NB4 (cell line): ENCODE data around the gene GABRR3.

Source experiments
- DNase-seq: peaks from one replicate; pipeline ENCODE4 v3.0.0; 2010; ENCODE audit warnings: low read depth
- H3K4me3 ChIP-seq: one replicate; pipeline ENCODE4 v1.5.1; 2011; ENCODE audit warnings: mild to moderate bottlenecking, low read depth, low read length, moderate library complexity
- CTCF ChIP-seq: IDR thresholded peaks from one replicate; pipeline ENCODE4 v1.5.1; 2012; ENCODE audit warnings: low read depth, low read length
- MAX ChIP-seq: IDR thresholded peaks from 2 replicates; pipeline ENCODE4 v1.6.1; 2011; ENCODE audit warnings: low read depth, low read length
- MYC ChIP-seq: IDR thresholded peaks from 2 replicates; pipeline ENCODE4 v1.6.1; 2011; ENCODE audit warnings: low read depth, low read length
- POLR2A ChIP-seq: IDR thresholded peaks from 2 replicates; pipeline ENCODE4 v1.6.1; 2011; ENCODE audit warnings: mild to moderate bottlenecking; ENCODE audit not compliant: insufficient read length; ENCODE audit errors: extremely low read depth

GABRR3 gene

GRCh38 chr3:97991293-97991682, 43.8 kb downstream of the GABRR3 start:
- H3K4me3 ChIP-seq, result no peak overlapping the region
- no peak for DNase-seq
- TF ChIP-seq MYC (no peak), POLR2A (no peak), CTCF (no peak), MAX (no peak)

GRCh38 chr3:97990624-97991292, 44.4 kb downstream of the GABRR3 start:
- TF ChIP-seq POLR2A (no peak), MAX (no peak)
- no peak overlapping the region for H3K4me3 ChIP-seq
- DNase-seq, result no peak

- no peak overlapping the region for H3K4me3 ChIP-seq
- no peak for DNase-seq
- TF ChIP-seq POLR2A (no peak), CTCF (no peak), MAX (no peak), MYC (no peak)
Observed at GRCh38 chr3:97988784-97989568, 46.1 kb downstream of the GABRR3 start.

- TF ChIP-seq POLR2A (no peak), MYC (no peak), MAX (no peak), CTCF (no peak)
- H3K4me3 ChIP-seq, result no peak overlapping the region
- DNase-seq, result no peak
Observed at GRCh38 chr3:97987306-97987705, 47.8 kb downstream of the GABRR3 start.

GRCh38 chr3:97983933-97984491, 51.1 kb downstream of the GABRR3 start:
- DNase-seq, result no peak
- no peak overlapping the region for H3K4me3 ChIP-seq
- TF ChIP-seq POLR2A (no peak), MAX (no peak), MYC (no peak), CTCF (no peak)

- TF ChIP-seq MYC (no peak), CTCF (no peak), MAX (no peak), POLR2A (no peak)
- no peak for DNase-seq
- no peak overlapping the region for H3K4me3 ChIP-seq
Observed at GRCh38 chr3:97981886-97982285, 53.2 kb downstream of the GABRR3 start.
